GM10248 (cell line): ENCODE data around the gene BMP6.
"Not testable (repeated sequence)": the region's sequence is repeated elsewhere in the genome, so short reads cannot be mapped to it uniquely, and the experiment has no call there.

ENCODE experiments used
- CTCF ChIA-PET: fragments of 300-600 bp; sonication (Branson Sonifier 250); formaldehyde crosslinking; extraction: SDS; loops from one replicate; lab custom pipeline; 2021; ENCODE audit warnings: antibody characterized with exemption; lab: Yijun Ruan, JAX
- POLR2A ChIA-PET: fragments of 350-650 bp; sonication (Branson Sonifier 250); formaldehyde crosslinking; extraction: SDS; loops from one replicate; lab custom pipeline; 2020; ENCODE audit warnings: antibody characterized with exemption; lab: Yijun Ruan, JAX
- DNase-seq: peaks from one replicate; pipeline ENCODE4 v3.0.0; 2012; ENCODE audit errors: extremely low spot score
- TF ChIP-seq, protein P1 (sequence below): IDR thresholded peaks from 2 replicates; pipeline ENCODE4 v1.5.1; 2012; ENCODE audit warnings: mild to moderate bottlenecking, low read depth; ENCODE audit errors: extremely low read depth, missing control alignments, control extremely low read depth

The BMP6 gene

GRCh38 chr6:7895125-7895423, 169.2 kb downstream of the BMP6 start:
- no peak for DNase-seq
- CTCF ChIA-PET = interaction anchor here (1.3 kb wide), 1 partner anchor 8 kb away, joined by 3 read pairs; no protein-coding TSS in a partner anchor
- TF ChIP-seq, protein P1, sequence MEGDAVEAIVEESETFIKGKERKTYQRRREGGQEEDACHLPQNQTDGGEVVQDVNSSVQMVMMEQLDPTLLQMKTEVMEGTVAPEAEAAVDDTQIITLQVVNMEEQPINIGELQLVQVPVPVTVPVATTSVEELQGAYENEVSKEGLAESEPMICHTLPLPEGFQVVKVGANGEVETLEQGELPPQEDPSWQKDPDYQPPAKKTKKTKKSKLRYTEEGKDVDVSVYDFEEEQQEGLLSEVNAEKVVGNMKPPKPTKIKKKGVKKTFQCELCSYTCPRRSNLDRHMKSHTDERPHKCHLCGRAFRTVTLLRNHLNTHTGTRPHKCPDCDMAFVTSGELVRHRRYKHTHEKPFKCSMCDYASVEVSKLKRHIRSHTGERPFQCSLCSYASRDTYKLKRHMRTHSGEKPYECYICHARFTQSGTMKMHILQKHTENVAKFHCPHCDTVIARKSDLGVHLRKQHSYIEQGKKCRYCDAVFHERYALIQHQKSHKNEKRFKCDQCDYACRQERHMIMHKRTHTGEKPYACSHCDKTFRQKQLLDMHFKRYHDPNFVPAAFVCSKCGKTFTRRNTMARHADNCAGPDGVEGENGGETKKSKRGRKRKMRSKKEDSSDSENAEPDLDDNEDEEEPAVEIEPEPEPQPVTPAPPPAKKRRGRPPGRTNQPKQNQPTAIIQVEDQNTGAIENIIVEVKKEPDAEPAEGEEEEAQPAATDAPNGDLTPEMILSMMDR = no peak
- POLR2A ChIA-PET = no interaction called here

DNA sequence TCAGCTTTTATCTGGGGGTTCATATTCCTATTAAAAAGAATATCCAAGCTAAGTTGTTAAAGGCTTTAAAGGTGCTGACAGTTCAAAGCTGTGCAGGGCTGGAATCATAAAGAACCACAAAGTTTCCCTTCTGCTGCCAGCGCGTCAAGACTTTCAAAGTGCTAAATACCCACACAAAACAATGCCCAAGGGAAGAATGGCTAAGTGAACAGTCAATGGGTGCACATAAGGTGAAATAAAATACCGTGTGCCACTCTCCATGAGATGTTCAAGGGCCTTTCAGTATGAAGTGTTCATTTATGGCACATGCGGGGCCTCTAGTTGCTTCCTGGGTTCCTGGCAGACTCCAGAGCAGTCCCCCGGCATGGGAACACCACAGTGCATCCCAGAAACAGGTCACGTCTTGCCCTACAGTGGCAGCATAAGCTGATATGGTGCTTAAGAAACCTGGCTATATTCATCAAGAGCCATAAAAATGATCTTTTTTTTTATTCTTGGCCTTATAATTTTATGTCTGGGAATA, 170.6 kb downstream of the BMP6 start:
- DNase-seq = no peak
- TF ChIP-seq, protein P1 = no peak

DNA sequence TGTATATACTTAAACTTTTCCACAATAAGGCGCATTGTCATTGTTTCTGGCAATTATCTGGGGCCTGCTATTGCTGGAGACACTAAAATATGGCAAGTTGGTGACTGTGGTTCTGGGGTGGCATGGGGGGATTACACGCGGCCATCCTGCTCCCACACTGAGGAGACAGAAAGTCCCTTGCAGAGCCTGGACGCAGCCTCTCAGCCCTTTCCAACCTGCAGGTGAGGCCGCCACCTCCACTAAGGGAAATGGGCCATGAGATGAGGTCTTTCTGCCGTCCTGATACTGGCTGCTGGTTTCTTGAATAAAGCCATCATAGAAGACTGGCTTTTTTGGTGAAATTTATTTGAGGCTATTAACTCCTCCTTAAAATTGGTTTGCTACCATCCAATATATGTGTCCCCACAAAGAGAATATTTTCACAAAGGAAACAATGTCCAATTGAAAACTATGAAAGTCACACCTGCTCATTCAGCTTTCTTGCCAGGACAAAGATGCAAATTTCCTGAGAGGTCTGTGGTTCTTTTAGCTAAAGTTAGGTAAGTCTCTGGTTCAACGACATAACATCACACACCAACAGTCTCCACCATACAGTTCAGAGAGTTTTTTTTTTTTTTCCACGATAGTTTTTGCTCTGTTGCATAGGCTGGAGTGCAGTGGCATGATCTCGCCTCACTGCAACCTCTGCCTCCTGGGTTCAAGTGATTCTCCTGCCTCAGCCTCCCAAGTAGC, 171.7 kb downstream of the BMP6 start:
- DNase-seq = peak; percentile 64
- TF ChIP-seq, protein P1 = no peak
- POLR2A ChIA-PET = no interaction called here
- CTCF ChIA-PET = interaction anchor here (1.6 to 3.3 kb wide), 3 partner anchors 19 to 175 kb away, joined by 5 to 21 read pairs (median 19); no protein-coding TSS in a partner anchor

More for the DNA sequence above, 170.6 kb downstream of the BMP6 start:
- ChIA-PET POLR2A (no interaction called here), CTCF (interaction anchor here (0.7 to 1.0 kb wide), 2 partner anchors 9 to 96 kb away, joined by 3 read pairs; no protein-coding TSS in a partner anchor)

GRCh38 chr6:7898193-7898586, 172.3 kb downstream of the BMP6 start:
- POLR2A ChIA-PET, DNase-seq: not testable (repeated sequence)
- CTCF ChIA-PET = interaction anchor here (1.1 to 3.3 kb wide), 5 partner anchors 18 to 175 kb away, joined by 3 to 21 read pairs (median 15); no protein-coding TSS in a partner anchor

- ChIA-PET POLR2A (no interaction called here), CTCF (interaction anchor here (0.8 to 3.3 kb wide), 16 partner anchors 9 to 320 kb away, joined by 3 to 21 read pairs (median 4); partner anchors contain the start of gene BMP6)
- TF ChIP-seq, protein P1 = no peak
- DNase-seq = peak; percentile 51
Observed at GRCh38 chr6:7899101-7899888, 173.4 kb downstream of the BMP6 start.

- TF ChIP-seq, protein P1 = no peak
- ChIA-PET CTCF (interaction anchor here (0.8 to 3.3 kb wide), 14 partner anchors 9 to 319 kb away, joined by 3 to 21 read pairs (median 4); partner anchors contain the start of gene BMP6), POLR2A (no interaction called here)
Observed at GRCh38 chr6:7899889-7900213, 174.0 kb downstream of the BMP6 start.

More at GRCh38 chr6:7899889-7900213, 174.0 kb downstream of the BMP6 start:
- DNase-seq = no peak
